Pons (tissue), 1 donor: ENCODE results near the gene HYOU1.
"Not testable (repeated sequence)": the region's sequence is repeated elsewhere in the genome, so short reads cannot be mapped to it uniquely, and the experiment has no call there.

Experiments used
- DNase-seq: peaks from one replicate; pipeline ENCODE4 v3.0.0-alpha.2; 2016; ENCODE audit warnings: low spot score

HYOU1 gene

GRCh38 chr11:119084663-119085436 is 27.8 kb upstream of the HYOU1 start, which contains the start of gene HMBS:
Gene HMBS, plus strand, starts transcription at chr11:119084881. Its CDS starts 153 bp downstream, at chr11:119085034.
- peak; percentile 98 for DNase-seq

GRCh38 chr11:119081682-119082260 is 24.8 kb upstream of the HYOU1 start:
- peak; percentile 97 for DNase-seq

- DNase-seq, result no peak
These were observed 21.8 kb upstream of the HYOU1 start for GRCh38 chr11:119078675-119079420.

- DNase-seq, result no peak
These were observed 20.8 kb upstream of the HYOU1 start for GRCh38 chr11:119077839-119078238.

GRCh38 chr11:119067371-119068222 is 10.6 kb upstream of the HYOU1 start, which contains the start of gene VPS11:
Gene VPS11, plus strand, starts transcription at chr11:119067818. Its CDS starts 6 bp downstream, at chr11:119067824.
- DNase-seq, result peak; percentile 94

GRCh38 chr11:119065369-119065768 is 8.4 kb upstream of the HYOU1 start:
- peak; percentile 50 for DNase-seq

- no peak for DNase-seq
These were observed 5.8 kb upstream of the HYOU1 start for GRCh38 chr11:119062779-119063178.

GRCh38 chr11:119061256-119061655 is 4.3 kb upstream of the HYOU1 start:
- DNase-seq, result no peak

- not testable (repeated sequence) for DNase-seq
These were observed 2.1 kb upstream of the HYOU1 start for GRCh38 chr11:119059128-119059527.

- DNase-seq, result no peak
These were observed 495 bp downstream of the HYOU1 start for GRCh38 chr11:119056421-119056999.

GRCh38 chr11:119055901-119056300 is 1.1 kb downstream of the HYOU1 start:
- DNase-seq, result peak; percentile 51

- no peak for DNase-seq
These were observed 2.6 kb downstream of the HYOU1 start for GRCh38 chr11:119054418-119054817.

GRCh38 chr11:119052163-119052814 is 4.7 kb downstream of the HYOU1 start:
- DNase-seq, result no peak

GRCh38 chr11:119051440-119052162 is 5.4 kb downstream of the HYOU1 start:
- DNase-seq, result no peak

- DNase-seq, result no peak
These were observed 7.9 kb downstream of the HYOU1 start for GRCh38 chr11:119049081-119049480.

GRCh38 chr11:119048644-119049043 is 8.4 kb downstream of the HYOU1 start:
- no peak for DNase-seq

- no peak for DNase-seq
These were observed 9.8 kb downstream of the HYOU1 start for GRCh38 chr11:119047205-119047604.

GRCh38 chr11:119046489-119046888 is 10.5 kb downstream of the HYOU1 start:
- DNase-seq, result no peak

GRCh38 chr11:119044708-119045107 is 12.3 kb downstream of the HYOU1 start:
- no peak for DNase-seq

- DNase-seq, result no peak
These were observed 14.1 kb downstream of the HYOU1 start for GRCh38 chr11:119042927-119043326.
